Esophagus squamous epithelium (tissue), 5 donors: ENCODE results near the gene PPP1R10. TPM values are rescaled to one million over a fixed set of nuclear protein-coding genes. Genes with fewer than 3 reads are reported as not detected.

ENCODE experiments used
- DNase-seq: peaks from one replicate; lab custom pipeline; 2025; lab: John Stamatoyannopoulos, UW
- H3K27ac ChIP-seq, 4 donors: fragments of 200-600 bp; sonication (generic); one replicate each; pipeline ENCODE4 v1.5.1; 2016 to 2019; ENCODE audit warnings: mild to moderate bottlenecking in 1 of 4
- H3K27me3 ChIP-seq, 4 donors: fragments of 200-600 bp; sonication (generic); 1 replicate in 3 of 4; 2 replicates in 1 of 4; pipeline versions ENCODE4 v1.5.1 to v1.6.0; 2017 to 2021; ENCODE audit warnings: antibody characterized with exemption in 1 of 4
- H3K36me3 ChIP-seq, 3 donors: fragments of 200-600 bp; sonication (generic); one replicate each; pipeline ENCODE4 v1.5.1; 2016 to 2019
- H3K4me1 ChIP-seq, 3 donors: fragments of 200-600 bp; sonication (generic); one replicate each; pipeline ENCODE4 v1.5.1; 2017 to 2019
- H3K4me3 ChIP-seq, 4 donors: fragments of 200-600 bp; sonication (generic); 1 replicate in 3 of 4; 2 replicates in 1 of 4; pipeline ENCODE4 v1.5.1; 2016 to 2019; ENCODE audit warnings: mild to moderate bottlenecking in 2 of 4, moderate library complexity in 1 of 4
- H3K9me3 ChIP-seq, 3 donors: fragments of 200-600 bp; sonication (generic); one replicate each; pipeline ENCODE4 v1.5.1; 2016 to 2019
- POLR2A ChIP-seq, 4 donors: fragments of 450-650 bp; IDR thresholded peaks; one replicate each; pipeline ENCODE4 v1.6.1; 2017; ENCODE audit warnings: antibody characterized with exemption in 4 of 4, mild to moderate bottlenecking in 4 of 4, moderate library complexity in 3 of 4
- WGBS, 2 donors: methylation state at CpG; one replicate each; pipeline ENCODE4 v1.1.5; 2018; 5-methylcytosine and 5-hydroxymethylcytosine counted together
- intact Hi-C: fragments of 100-400 bp; cut with DNase I; formaldehyde crosslinking; loops from one replicate; pipeline ENCODE4 v1.15.0; 2022
- total RNA-seq, 4 donors: library from RNA; depleted of rRNA; stranded (reverse); fragments of >200 nt; gene quantifications; one replicate each; pipeline ENCODE4 v1.1.0, GENCODE V29; 2016
- TF ChIP-seq, protein P1 (sequence below), 6 experiments: fragments of 450-650 bp in 4 of 6; fragments of 200-600 bp in 2 of 6; sonication (generic) in 2 of 6; IDR thresholded peaks; one replicate each; pipeline ENCODE4 v1.5.1; 2016 to 2019; ENCODE audit warnings: antibody characterized with exemption in 6 of 6, mild to moderate bottlenecking in 4 of 6, moderate library complexity in 4 of 6
- donor health status: DM: yes; HTN: yes; CAD: no.

Gene PPP1R10
- total RNA-seq, 4 donors from 2014 or later: 24.2 to 32.6 (median 25.9) TPM

DNA sequence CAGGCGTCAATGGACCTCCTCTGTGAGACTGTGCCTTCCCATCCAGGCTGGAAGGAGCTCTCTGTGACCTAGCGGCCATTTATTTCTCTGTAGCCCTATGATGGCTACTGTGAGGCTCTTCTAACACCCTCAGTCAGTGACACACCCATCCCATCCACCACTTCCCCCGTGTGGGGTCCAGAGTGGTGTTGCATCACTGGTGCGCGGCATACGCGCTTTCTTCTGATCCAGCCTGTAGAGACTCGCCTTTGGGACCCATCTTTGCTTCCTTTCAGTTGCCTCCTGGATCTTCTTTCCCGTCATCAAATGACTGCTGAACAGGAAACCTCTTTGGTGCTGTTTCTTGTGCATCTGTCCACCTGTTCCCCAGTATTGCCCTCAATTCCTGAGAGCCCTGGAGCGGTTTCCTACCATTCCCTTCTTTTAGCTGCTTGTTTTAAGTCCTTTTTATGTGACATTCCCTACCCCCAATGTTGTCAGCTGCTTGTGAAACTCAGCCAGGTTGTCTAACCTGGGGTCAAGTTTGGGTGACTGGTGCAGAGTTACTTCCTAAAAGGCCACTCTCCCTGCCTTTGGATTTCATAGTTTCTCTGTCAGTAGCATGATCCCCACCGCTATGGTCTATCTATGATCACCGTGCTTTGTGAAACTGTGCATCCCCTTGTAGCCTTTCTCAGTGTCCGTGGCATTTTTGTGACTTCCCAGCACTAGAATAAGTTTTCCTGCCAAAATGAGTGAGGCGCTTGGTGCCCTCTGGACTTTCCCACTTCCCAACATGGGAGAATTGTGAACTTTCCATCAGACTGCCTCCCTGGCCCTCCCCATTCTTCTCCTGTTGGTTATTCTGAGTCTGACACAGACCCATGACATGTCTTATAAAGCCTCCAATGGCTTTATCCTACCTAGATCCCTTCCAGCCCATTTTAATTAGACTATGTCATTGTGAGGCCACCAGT, 54.3 kb downstream of the PPP1R10 start:
- TF ChIP-seq, protein P1, sequence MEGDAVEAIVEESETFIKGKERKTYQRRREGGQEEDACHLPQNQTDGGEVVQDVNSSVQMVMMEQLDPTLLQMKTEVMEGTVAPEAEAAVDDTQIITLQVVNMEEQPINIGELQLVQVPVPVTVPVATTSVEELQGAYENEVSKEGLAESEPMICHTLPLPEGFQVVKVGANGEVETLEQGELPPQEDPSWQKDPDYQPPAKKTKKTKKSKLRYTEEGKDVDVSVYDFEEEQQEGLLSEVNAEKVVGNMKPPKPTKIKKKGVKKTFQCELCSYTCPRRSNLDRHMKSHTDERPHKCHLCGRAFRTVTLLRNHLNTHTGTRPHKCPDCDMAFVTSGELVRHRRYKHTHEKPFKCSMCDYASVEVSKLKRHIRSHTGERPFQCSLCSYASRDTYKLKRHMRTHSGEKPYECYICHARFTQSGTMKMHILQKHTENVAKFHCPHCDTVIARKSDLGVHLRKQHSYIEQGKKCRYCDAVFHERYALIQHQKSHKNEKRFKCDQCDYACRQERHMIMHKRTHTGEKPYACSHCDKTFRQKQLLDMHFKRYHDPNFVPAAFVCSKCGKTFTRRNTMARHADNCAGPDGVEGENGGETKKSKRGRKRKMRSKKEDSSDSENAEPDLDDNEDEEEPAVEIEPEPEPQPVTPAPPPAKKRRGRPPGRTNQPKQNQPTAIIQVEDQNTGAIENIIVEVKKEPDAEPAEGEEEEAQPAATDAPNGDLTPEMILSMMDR (IDR thresholded peaks at IDR 0.05): no peak
- no peak for TF ChIP-seq POLR2A (IDR thresholded peaks at IDR 0.05)
- Histone ChIP-seq H3K27me3 (no peaks in the 10 kb centered on the region), H3K4me1 (peaks cover 0 to 15% (median 7%) of the 10 kb centered on the region in 3 donors), H3K27ac (no peak overlapping the region), H3K4me3 (no peak overlapping the region), H3K36me3 (peaks cover 0 to 24% (median 7%) of the 10 kb centered on the region in 3 donors), H3K9me3 (no peaks in the 10 kb centered on the region)
- intact Hi-C loops: no loop called here
- WGBS, 2 donors: 91 to 94% methylated on average over 14 of the region's 14 CpGs
- DNase-seq: no peak

- Histone ChIP-seq H3K9me3 (no peaks in the 10 kb centered on the region), H3K27ac (no peak overlapping the region), H3K4me1 (peaks cover 0 to 17% (median 10%) of the 10 kb centered on the region in 3 donors), H3K36me3 (peaks cover 0 to 24% (median 7%) of the 10 kb centered on the region in 3 donors), H3K27me3 (no peaks in the 10 kb centered on the region), H3K4me3 (no peak overlapping the region)
- intact Hi-C loops: no loop called here
- no peak for TF ChIP-seq POLR2A (IDR thresholded peaks at IDR 0.05)
- TF ChIP-seq, protein P1 (IDR thresholded peaks at IDR 0.05): no peak
- no peak for DNase-seq
- 87 to 92% methylated on average over 3 of the region's 3 CpGs for whole genome bisulfite sequencing, 2 donors
These were observed 56.1 kb downstream of the PPP1R10 start for GRCh38 chr6:30560930-30561329.

DNA sequence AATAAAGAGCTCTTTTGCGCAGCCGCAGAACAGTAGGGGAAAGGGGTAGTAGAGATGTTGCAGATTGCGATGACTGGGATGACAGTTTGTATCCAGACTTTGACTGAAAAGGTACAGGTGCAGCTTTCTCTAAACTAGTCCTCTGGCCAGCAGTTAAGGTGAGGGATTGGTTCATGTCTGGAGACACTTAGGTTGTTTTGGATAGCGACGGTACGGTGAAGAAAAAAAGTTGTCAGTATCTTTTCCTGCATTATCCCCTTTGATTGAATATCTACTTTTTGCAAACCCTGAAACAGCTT, 59.4 kb downstream of the PPP1R10 start:
- DNase-seq: no peak
- H3K4me1 ChIP-seq: peaks cover 7 to 33% (median 20%) of the 10 kb centered on the region in 3 donors
- TF ChIP-seq POLR2A (IDR thresholded peaks at IDR 0.05): no peak
- TF ChIP-seq, protein P1 (IDR thresholded peaks at IDR 0.05): no peak
- peaks cover 10 to 36% (median 14%) of the 10 kb centered on the region in 3 donors for H3K36me3 ChIP-seq
- intact Hi-C loops: no loop called here
- H3K27ac ChIP-seq: peak overlapping the region; percentile 96 to 100 (median 99)
- no peaks in the 10 kb centered on the region for H3K27me3 ChIP-seq
- no peaks in the 10 kb centered on the region for H3K9me3 ChIP-seq
- peak overlapping the region; percentile 54 to 100 (median 92) for H3K4me3 ChIP-seq
- 2 to 4% methylated on average over 6 of the region's 6 CpGs for WGBS, 2 donors

DNA sequence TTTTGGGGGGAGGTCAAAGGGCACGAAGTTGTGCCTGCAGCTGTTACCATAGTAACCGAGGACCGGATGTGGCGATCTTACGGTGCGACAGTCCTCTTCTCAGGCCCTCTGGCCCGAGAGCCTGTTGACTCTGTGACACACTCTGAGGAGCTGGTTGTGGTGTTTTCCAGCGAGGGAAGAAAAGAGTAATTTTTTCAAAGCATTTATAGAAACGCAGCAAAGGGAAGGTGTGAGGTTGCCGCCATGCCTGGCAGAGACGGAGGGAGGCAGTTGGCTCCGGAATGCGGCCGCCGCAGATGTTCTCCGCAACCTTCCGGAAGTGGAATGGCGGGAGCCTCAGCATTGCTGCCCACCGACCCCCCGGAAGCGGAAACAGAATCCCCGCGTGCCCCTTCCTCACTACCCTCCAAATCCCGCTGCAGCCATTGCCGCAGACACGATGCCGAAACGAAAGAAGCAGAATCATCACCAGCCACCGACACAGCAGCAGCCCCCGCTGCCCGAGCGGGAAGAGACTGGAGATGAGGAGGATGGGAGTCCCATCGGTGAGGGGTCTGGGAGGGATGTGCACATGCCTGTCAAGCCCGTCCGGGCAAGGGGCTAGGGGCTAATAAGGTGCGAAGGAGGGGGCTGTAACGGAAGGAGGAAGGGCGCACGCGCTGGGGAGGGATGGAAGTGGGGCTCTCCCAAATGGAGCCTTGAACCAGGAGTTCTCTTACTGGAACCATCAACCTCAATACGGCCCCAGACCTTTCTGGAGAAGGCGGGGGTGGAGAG, 59.9 kb downstream of the PPP1R10 start, which contains the start of gene PRR3:
PRR3 (plus strand) TSS at position 390 of the 777 bp plus-strand sequence; CDS start at position 440, 50 bp downstream.
- Histone ChIP-seq H3K27ac (peak within 1 kb of the TSS; percentile 96 to 100 (median 99)), H3K27me3 (no peaks in the 10 kb centered on the region), H3K4me3 (peak within 1 kb of the TSS; percentile 54 to 100 (median 92)), H3K4me1 (peaks cover 7 to 33% (median 20%) of the 10 kb centered on the region in 3 donors), H3K9me3 (no peaks in the 10 kb centered on the region), H3K36me3 (peaks cover 11 to 36% (median 14%) of the 10 kb centered on the region in 3 donors)
- 0 to 1% methylated on average over 23 to 31 of the region's 42 CpGs for WGBS, 2 donors
- intact Hi-C loops: no loop called here
- TF ChIP-seq, protein P1 (IDR thresholded peaks at IDR 0.05): no peak
- peak in 2 of 4 donors; percentile 37 to 45 for TF ChIP-seq POLR2A (IDR thresholded peaks at IDR 0.05)
- peak; percentile 78 for DNase-seq
